Measurements from ENCODE around the gene CCNH.

CCNH gene

GRCh38 chr5:87401626-87402025, 11.1 kb downstream of the CCNH start:
- ChIA-PET POLR2A (no interaction called here), CTCF (interaction anchor here (2.2 to 7.2 kb wide), 4 partner anchors 9 to 330 kb away, joined by 6 to 105 read pairs (median 28); no protein-coding TSS in a partner anchor)
- H3K4me3 ChIP-seq (ENCODE audit: low read depth, low read length) = no peak overlapping the region
- no peak for TF ChIP-seq CTCF (IDR thresholded peaks at IDR 0.05; ENCODE audit: insufficient read depth, low read length, missing control alignments)
- DNase-seq (ENCODE audit: low read depth, low spot score) = no peak

- CTCF ChIA-PET = interaction anchor here (0.7 to 7.2 kb wide), 34 partner anchors 8 to 520 kb away, joined by 3 to 105 read pairs (median 4); no protein-coding TSS in a partner anchor
- peak; percentile 24 for TF ChIP-seq CTCF (IDR thresholded peaks at IDR 0.05; ENCODE audit: insufficient read depth, low read length, missing control alignments)
- H3K4me3 ChIP-seq (ENCODE audit: low read depth, low read length) = no peak overlapping the region
- POLR2A ChIA-PET = no interaction called here
- no peak for DNase-seq (ENCODE audit: low read depth, low spot score)
These were observed 12.3 kb downstream of the CCNH start for GRCh38 chr5:87400305-87400899.

- no peak for TF ChIP-seq CTCF (IDR thresholded peaks at IDR 0.05; ENCODE audit: insufficient read depth, low read length, missing control alignments)
- POLR2A ChIA-PET = interaction anchor here (0.6 kb wide), 1 partner anchor 335 kb away, joined by 3 read pairs; no protein-coding TSS in a partner anchor
These were observed 13.0 kb downstream of the CCNH start for GRCh38 chr5:87399720-87400119.

GRCh38 chr5:87398981-87399614, 13.6 kb downstream of the CCNH start:
- TF ChIP-seq CTCF (IDR thresholded peaks at IDR 0.05; ENCODE audit: insufficient read depth, low read length, missing control alignments) = no peak
- H3K4me3 ChIP-seq (ENCODE audit: low read depth, low read length) = no peak overlapping the region
- ChIA-PET POLR2A (interaction anchor here (0.6 kb wide), 2 partner anchors 334 kb away, joined by 3 to 4 read pairs; no protein-coding TSS in a partner anchor), CTCF (interaction anchor here (0.8 to 7.2 kb wide), 13 partner anchors 8 to 387 kb away, joined by 3 to 105 read pairs (median 5); partner anchors contain the start of gene CCNH)
- no peak for DNase-seq (ENCODE audit: low read depth, low spot score)

More at GRCh38 chr5:87399720-87400119, 13.0 kb downstream of the CCNH start:
- CTCF ChIA-PET = interaction anchor here (0.7 to 7.2 kb wide), 29 partner anchors 9 to 519 kb away, joined by 3 to 105 read pairs (median 4); no protein-coding TSS in a partner anchor
- H3K4me3 ChIP-seq (ENCODE audit: low read depth, low read length) = no peak overlapping the region
- DNase-seq (ENCODE audit: low read depth, low spot score) = no peak

GRCh38 chr5:87394411-87395165, 18.1 kb downstream of the CCNH start:
- ChIA-PET CTCF (interaction anchor here (1.0 to 7.2 kb wide), 3 partner anchors 17 to 323 kb away, joined by 3 to 105 read pairs (median 3); no protein-coding TSS in a partner anchor), POLR2A (no interaction called here)
- DNase-seq (ENCODE audit: low read depth, low spot score) = no peak
- no peak for TF ChIP-seq CTCF (IDR thresholded peaks at IDR 0.05; ENCODE audit: insufficient read depth, low read length, missing control alignments)
- no peak overlapping the region for H3K4me3 ChIP-seq (ENCODE audit: low read depth, low read length)
